Osteoblast (primary cell): ENCODE measurements around the gene PEF1. TPM values are rescaled to one million over a fixed set of nuclear protein-coding genes. Genes with fewer than 3 reads are reported as not detected.

Experiments
- DNase-seq: peaks from one replicate; pipeline ENCODE4 v3.0.0; 2011; ENCODE audit warnings: low spot score, mixed read lengths; ENCODE audit not compliant: insufficient read length; ENCODE audit errors: missing footprints
- H2AFZ ChIP-seq: 2 replicates; pipeline ENCODE4 v1.6.0; 2011; ENCODE audit warnings: mild to moderate bottlenecking, low read length
- H3K27ac ChIP-seq: 2 replicates; pipeline ENCODE4 v1.5.1; 2011; ENCODE audit warnings: mild to moderate bottlenecking, low read depth, low read length, moderate library complexity
- H3K27me3 ChIP-seq: 2 replicates; pipeline ENCODE4 v1.6.0; 2012; ENCODE audit warnings: mild to moderate bottlenecking, control low read depth, inconsistent platforms, low read length, moderate library complexity; ENCODE audit not compliant: insufficient read depth
- H3K36me3 ChIP-seq: 2 replicates; pipeline ENCODE4 v1.5.1; 2011; ENCODE audit warnings: mild to moderate bottlenecking, low read length, control low read depth, moderate library complexity; ENCODE audit not compliant: insufficient read depth
- H3K4me1 ChIP-seq: 2 replicates; pipeline ENCODE4 v1.5.1; 2011; ENCODE audit warnings: mild to moderate bottlenecking, low read length, control low read depth, moderate library complexity; ENCODE audit not compliant: insufficient read depth
- H3K4me2 ChIP-seq: 2 replicates; pipeline ENCODE4 v1.6.0; 2011; ENCODE audit warnings: mild to moderate bottlenecking, low read length; ENCODE audit not compliant: insufficient read depth
- H3K4me3 ChIP-seq: fragments of 200-600 bp; sonication (generic); 3 replicates; pipeline ENCODE4 v1.5.1; 2012; ENCODE audit warnings: mild to moderate bottlenecking, low read length, inconsistent platforms; ENCODE audit not compliant: insufficient read depth
- H3K79me2 ChIP-seq: 2 replicates; pipeline ENCODE4 v1.6.0; 2012; ENCODE audit warnings: mild to moderate bottlenecking, low read length, control low read depth, inconsistent platforms; ENCODE audit not compliant: insufficient read depth
- H3K9me3 ChIP-seq: 2 replicates; pipeline ENCODE4 v1.5.1; 2011; ENCODE audit warnings: low read depth, low read length, control low read depth
- H4K20me1 ChIP-seq: 2 replicates; pipeline ENCODE4 v1.6.0; 2012; ENCODE audit warnings: mild to moderate bottlenecking, low read length, control low read depth; ENCODE audit not compliant: insufficient read depth
- CTCF ChIP-seq: IDR thresholded peaks from 2 replicates; pipeline ENCODE4 v1.5.1; 2011; ENCODE audit warnings: mild to moderate bottlenecking, low read depth, low read length, moderate library complexity; ENCODE audit errors: extremely low read depth
- total RNA-seq: library from RNA; depleted of rRNA; stranded (reverse); fragments of >200 nt; gene quantifications from 2 replicates; pipeline ENCODE4 v1.2.3, GENCODE V29; 2012

Gene PEF1
- total RNA-seq = 75.7 and 86.5 TPM in 2 replicates

- H3K36me3 ChIP-seq = peaks cover 1% of the 10 kb centered on the region
- no peak for TF ChIP-seq CTCF
- H3K4me1 ChIP-seq = peaks cover 55% of the 10 kb centered on the region
Observed at GRCh38 chr1:31644560-31645273, at the start of gene PEF1. TSS of gene PEF1 (minus strand) at chr1:31644876. CDS start at chr1:31644864, 12 bp downstream.

GRCh38 chr1:31693231-31693630 is 48.6 kb upstream of the PEF1 start:
- Histone ChIP-seq H3K9me3 (no peaks in the 10 kb centered on the region), H4K20me1 (peaks cover 9% of the 10 kb centered on the region), H3K27ac (no peak overlapping the region), H3K27me3 (no peaks in the 10 kb centered on the region), H3K4me1 (peaks cover 17% of the 10 kb centered on the region), H2AFZ (no peak overlapping the region), H3K79me2 (peaks cover 11% of the 10 kb centered on the region), H3K4me2 (no peak overlapping the region), H3K4me3 (no peak overlapping the region), H3K36me3 (peaks cover 86% of the 10 kb centered on the region)
- TF ChIP-seq CTCF = no peak
- DNase-seq = no peak

More at GRCh38 chr1:31644560-31645273, at the start of gene PEF1:
- peak within 1 kb of the TSS; percentile 87 for H3K4me3 ChIP-seq
- no peaks in the 10 kb centered on the region for H4K20me1 ChIP-seq
- H3K27me3 ChIP-seq = no peaks in the 10 kb centered on the region
- H3K27ac ChIP-seq = peak within 1 kb of the TSS; percentile 98
- peak; percentile 98 for DNase-seq
- H3K9me3 ChIP-seq = no peaks in the 10 kb centered on the region
- H3K79me2 ChIP-seq = peaks cover 51% of the 10 kb centered on the region
- peak within 1 kb of the TSS; percentile 94 for H2AFZ ChIP-seq
- H3K4me2 ChIP-seq = peak within 1 kb of the TSS; percentile 98

GRCh38 chr1:31691951-31692350 is 47.3 kb upstream of the PEF1 start:
- H3K4me1 ChIP-seq = peaks cover 17% of the 10 kb centered on the region
- H3K4me2 ChIP-seq = no peak overlapping the region
- no peak overlapping the region for H3K4me3 ChIP-seq
- H3K27me3 ChIP-seq = no peaks in the 10 kb centered on the region
- no peak for DNase-seq
- H4K20me1 ChIP-seq = peaks cover 9% of the 10 kb centered on the region
- H3K36me3 ChIP-seq = peaks cover 86% of the 10 kb centered on the region
- H3K9me3 ChIP-seq = no peaks in the 10 kb centered on the region
- peaks cover 6% of the 10 kb centered on the region for H3K79me2 ChIP-seq
- H3K27ac ChIP-seq = no peak overlapping the region
- H2AFZ ChIP-seq = no peak overlapping the region
- TF ChIP-seq CTCF = no peak

GRCh38 chr1:31691446-31691845 is 46.8 kb upstream of the PEF1 start:
- no peaks in the 10 kb centered on the region for H3K27me3 ChIP-seq
- H3K27ac ChIP-seq = no peak overlapping the region
- no peak overlapping the region for H2AFZ ChIP-seq
- H3K4me1 ChIP-seq = peaks cover 17% of the 10 kb centered on the region
- H4K20me1 ChIP-seq = peaks cover 9% of the 10 kb centered on the region
- H3K36me3 ChIP-seq = peaks cover 86% of the 10 kb centered on the region
- H3K4me2 ChIP-seq = no peak overlapping the region
- peaks cover 2% of the 10 kb centered on the region for H3K79me2 ChIP-seq
- DNase-seq = no peak
- TF ChIP-seq CTCF = no peak
- H3K9me3 ChIP-seq = no peaks in the 10 kb centered on the region
- H3K4me3 ChIP-seq = no peak overlapping the region
